Stimulated activated CD4-positive, alpha-beta T cell treated with anti-CD3 and anti-CD28 coated beads, TNF-alpha, amount 100 ng/mL, for 24 hours (primary cell): ENCODE data around the gene TMEM39B.
"Not testable (repeated sequence)": the region's sequence is repeated elsewhere in the genome, so short reads cannot be mapped to it uniquely, and the experiment has no call there.

Experiments
- DNase-seq, 3 experiments: peaks; one replicate each; pipeline ENCODE4 v3.0.0-alpha.2; 2020; ENCODE audit warnings: low read depth in 3 of 3

TMEM39B gene

GRCh38 chr1:32068957-32069588, 3.7 kb upstream of the TMEM39B start:
- no peak for DNase-seq

GRCh38 chr1:32071758-32072621, 749 bp upstream of the TMEM39B start:
- no peak for DNase-seq

- DNase-seq: no peak
These were observed 825 bp downstream of the TMEM39B start for GRCh38 chr1:32073299-32074229.

- no peak for DNase-seq
These were observed 2.1 kb downstream of the TMEM39B start for GRCh38 chr1:32074841-32075240.

- no peak for DNase-seq
These were observed 4.7 kb downstream of the TMEM39B start for GRCh38 chr1:32077451-32077850.

GRCh38 chr1:32082022-32082421, 9.3 kb downstream of the TMEM39B start:
- DNase-seq: no peak

- DNase-seq: not testable (repeated sequence)
These were observed 13.6 kb downstream of the TMEM39B start for GRCh38 chr1:32086381-32086780.

- DNase-seq: no peak
These were observed 18.4 kb downstream of the TMEM39B start for GRCh38 chr1:32091176-32091575.

GRCh38 chr1:32091591-32091990, 18.9 kb downstream of the TMEM39B start:
- DNase-seq: no peak

GRCh38 chr1:32094746-32095521, 22.2 kb downstream of the TMEM39B start:
- DNase-seq: no peak

GRCh38 chr1:32099426-32099825, 26.7 kb downstream of the TMEM39B start:
- DNase-seq: no peak

- DNase-seq: no peak
These were observed 27.6 kb downstream of the TMEM39B start for GRCh38 chr1:32100359-32100758.

GRCh38 chr1:32100807-32101708, 28.3 kb downstream of the TMEM39B start:
- no peak for DNase-seq

- DNase-seq: no peak
These were observed 31.4 kb downstream of the TMEM39B start for GRCh38 chr1:32104127-32104526.

- no peak for DNase-seq
These were observed 32.6 kb downstream of the TMEM39B start for GRCh38 chr1:32105338-32105737.

- no peak for DNase-seq
These were observed 34.0 kb downstream of the TMEM39B start for GRCh38 chr1:32106663-32107275.

- peak; percentile 71 to 84 (median 79) for DNase-seq
These were observed 35.3 kb downstream of the TMEM39B start, which contains the start of gene KPNA6 for GRCh38 chr1:32107742-32108661. TSS of gene KPNA6 (plus strand) at chr1:32108056. CDS start at chr1:32108131, 75 bp downstream.

GRCh38 chr1:32111040-32111623, 38.4 kb downstream of the TMEM39B start:
- no peak for DNase-seq
